ENCODE measurements around the gene CD22. TPM values are rescaled to one million over a fixed set of nuclear protein-coding genes. Genes with fewer than 3 reads are reported as not detected.

CD22 gene
- total RNA-seq, 1 experiment from 2014 or later, result not detected

- H3K27ac Mint-ChIP-seq, result no peak overlapping the region; a peak in 1 of 7 replicates
- H3K9me3 Mint-ChIP-seq, result no peaks in the 10 kb centered on the region
- H3K23me2 ChIP-seq (ENCODE audit: insufficient read length, low read depth, low read length, poor library complexity, severe bottlenecking), result no peaks in the 10 kb centered on the region
- H3K4me1 ChIP-seq (ENCODE audit: insufficient read depth, low read length), result no peaks in the 10 kb centered on the region
- H2BK20ac ChIP-seq (ENCODE audit: low read depth, low read length, poor library complexity, severe bottlenecking), result no peak overlapping the region
- no peak overlapping the region for H3K23ac ChIP-seq (ENCODE audit: insufficient read length, low read depth, low read length)
- DNase-seq, result peak; percentile 4
- peaks cover 3% of the 10 kb centered on the region for H3K27me3 Mint-ChIP-seq (ENCODE audit: low read depth)
- no peak overlapping the region for H3K4me3 Mint-ChIP-seq
- no peak overlapping the region for H3K4ac ChIP-seq (ENCODE audit: low read depth, low read length)
- H3K36me3 Mint-ChIP-seq (ENCODE audit: insufficient read depth in 1 of 3, low read depth in 3 of 3), result no peaks in the 10 kb centered on the region
- no peak overlapping the region for H2BK120ac ChIP-seq (ENCODE audit: low read depth, low read length, poor library complexity, severe bottlenecking)
- no peaks in the 10 kb centered on the region for H3K79me1 ChIP-seq (ENCODE audit: insufficient read depth, low read depth, low read length, poor library complexity, severe bottlenecking)
- no peaks in the 10 kb centered on the region for H3K9me3 ChIP-seq (ENCODE audit: control insufficient read depth, low read depth, low read length)
- no peak overlapping the region for H2AFZ ChIP-seq (ENCODE audit: low read length)
- TF ChIP-seq CTCF (conservative IDR thresholded peaks at IDR 0.05), result no peak
- peaks cover 3 to 5% of the 10 kb centered on the region in 2 experiments; a peak in 3 of 4 replicates for H3K4me1 Mint-ChIP-seq
- no peak overlapping the region for H2BK5ac ChIP-seq (ENCODE audit: insufficient read length, low read length)
- no peak overlapping the region for H4K5ac ChIP-seq (ENCODE audit: insufficient read length, low read depth, low read length)
- H3K79me2 ChIP-seq (ENCODE audit: insufficient read depth, low read length), result no peaks in the 10 kb centered on the region
- WGBS (ENCODE audit: extremely low coverage, insufficient read length, low lambda C conversion rate), result no CpG with 5 or more reads among the region's 5 CpGs
- H3K27me3 ChIP-seq (ENCODE audit: insufficient read depth, low read length), result no peaks in the 10 kb centered on the region
- H4K8ac ChIP-seq (replicated peaks; ENCODE audit: insufficient read length, low read depth, low read length), result no peak overlapping the region
- H4K91ac ChIP-seq (ENCODE audit: insufficient read length, low read depth, low read length), result no peak overlapping the region
- no peak overlapping the region for H3K4me2 ChIP-seq (ENCODE audit: insufficient read depth, insufficient read length, low read length)
- no peak overlapping the region for H3T11ph ChIP-seq (ENCODE audit: low read length)
- no peak overlapping the region for H2BK15ac ChIP-seq (ENCODE audit: low read depth, low read length)
- no peak overlapping the region for H3K18ac ChIP-seq (ENCODE audit: insufficient read length, low read depth, low read length)
- H3K14ac ChIP-seq (ENCODE audit: insufficient read depth, low read length), result no peak overlapping the region
- no peak overlapping the region for H2AK5ac ChIP-seq (ENCODE audit: insufficient read length, low read length)
- H4K20me1 ChIP-seq (ENCODE audit: control insufficient read depth, insufficient read depth, insufficient read length), result peaks cover 4% of the 10 kb centered on the region
- H2BK12ac ChIP-seq (ENCODE audit: insufficient read length, low read depth, low read length), result no peak overlapping the region
- no peak overlapping the region for H3K9ac ChIP-seq (ENCODE audit: extremely low read depth, insufficient read length, low read length)
- H3K56ac ChIP-seq (ENCODE audit: insufficient read length, low read depth, low read length), result no peak overlapping the region
- H3K27ac ChIP-seq (ENCODE audit: insufficient read length, low read depth, low read length), result no peak overlapping the region
Observed at GRCh38 chr19:35360880-35361420, 32.0 kb downstream of the CD22 start.

Data from H9 (cell line).